SIG-M5 treated with dmso at 0.1 percent for 504 hours (cell line): ENCODE results near the gene GMCL1.
"Not testable (repeated sequence)": the region's sequence is repeated elsewhere in the genome, so short reads cannot be mapped to it uniquely, and the experiment has no call there.

ENCODE experiments used
- DNase-seq: peaks from one replicate; lab custom pipeline; 2025; ENCODE audit not compliant: unreplicated experiment; lab: John Stamatoyannopoulos, UW

The GMCL1 gene, protein sequence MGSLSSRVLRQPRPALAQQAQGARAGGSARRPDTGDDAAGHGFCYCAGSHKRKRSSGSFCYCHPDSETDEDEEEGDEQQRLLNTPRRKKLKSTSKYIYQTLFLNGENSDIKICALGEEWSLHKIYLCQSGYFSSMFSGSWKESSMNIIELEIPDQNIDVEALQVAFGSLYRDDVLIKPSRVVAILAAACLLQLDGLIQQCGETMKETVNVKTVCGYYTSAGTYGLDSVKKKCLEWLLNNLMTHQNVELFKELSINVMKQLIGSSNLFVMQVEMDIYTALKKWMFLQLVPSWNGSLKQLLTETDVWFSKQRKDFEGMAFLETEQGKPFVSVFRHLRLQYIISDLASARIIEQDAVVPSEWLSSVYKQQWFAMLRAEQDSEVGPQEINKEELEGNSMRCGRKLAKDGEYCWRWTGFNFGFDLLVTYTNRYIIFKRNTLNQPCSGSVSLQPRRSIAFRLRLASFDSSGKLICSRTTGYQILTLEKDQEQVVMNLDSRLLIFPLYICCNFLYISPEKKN

DNA sequence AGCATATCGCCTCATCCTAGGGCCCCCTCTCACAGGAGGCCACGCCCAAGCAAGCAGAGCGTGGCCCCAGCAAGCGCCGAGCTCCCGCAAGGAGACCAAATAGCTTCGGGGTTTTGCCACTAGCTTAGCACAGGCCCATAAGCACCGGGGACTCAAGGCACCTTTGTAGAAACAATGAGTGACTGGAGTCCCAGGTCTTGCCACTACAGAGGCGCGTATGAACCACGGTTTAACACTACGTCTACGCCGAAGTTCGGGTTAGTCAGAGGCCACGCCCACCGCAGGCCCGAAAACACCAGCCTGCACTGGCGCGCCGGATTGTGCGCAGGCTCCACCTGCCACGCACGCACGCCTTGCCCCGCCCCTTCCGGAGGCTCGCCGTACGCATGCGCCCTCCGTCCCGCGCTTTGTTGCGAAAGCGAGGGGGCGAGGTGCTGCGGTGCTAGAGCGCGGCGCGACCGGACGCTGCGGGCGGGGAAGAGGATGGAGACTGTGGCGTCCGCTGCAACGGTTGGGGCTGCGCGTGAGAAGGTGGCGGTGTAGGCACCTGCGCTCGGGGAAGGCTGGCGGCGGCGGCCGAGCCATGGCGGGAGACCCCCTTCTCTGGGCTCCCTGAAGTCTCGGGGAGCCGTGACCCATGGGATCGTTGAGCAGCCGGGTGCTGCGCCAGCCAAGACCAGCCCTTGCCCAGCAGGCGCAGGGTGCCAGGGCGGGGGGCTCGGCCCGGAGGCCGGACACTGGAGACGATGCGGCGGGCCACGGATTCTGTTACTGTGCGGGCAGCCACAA is at the start of gene GMCL1:
GMCL1 (plus strand) TSS at position 405 of the 789 bp plus-strand sequence; CDS start at position 638, 233 bp downstream.
- peak; percentile 93 for DNase-seq

DNA sequence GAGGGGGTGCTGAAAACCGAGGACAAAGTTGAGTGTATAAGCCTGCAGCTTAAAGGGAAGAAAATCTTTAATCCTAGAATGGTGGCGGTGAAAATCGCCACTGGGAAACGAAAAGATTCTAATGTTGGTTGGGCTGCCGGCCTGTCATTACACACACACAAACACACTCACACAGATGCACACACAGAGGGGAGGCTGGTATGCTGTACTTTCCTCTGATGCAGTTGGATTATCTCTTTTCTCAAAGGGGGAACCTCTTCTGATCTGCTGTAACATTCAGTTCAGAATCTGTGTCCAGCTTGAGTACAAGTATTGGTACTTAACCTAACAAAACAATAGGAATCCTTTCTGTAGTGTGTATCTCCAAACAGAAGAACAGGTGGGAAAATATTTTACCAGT is 48.5 kb upstream of the GMCL1 start:
- no peak for DNase-seq

DNA sequence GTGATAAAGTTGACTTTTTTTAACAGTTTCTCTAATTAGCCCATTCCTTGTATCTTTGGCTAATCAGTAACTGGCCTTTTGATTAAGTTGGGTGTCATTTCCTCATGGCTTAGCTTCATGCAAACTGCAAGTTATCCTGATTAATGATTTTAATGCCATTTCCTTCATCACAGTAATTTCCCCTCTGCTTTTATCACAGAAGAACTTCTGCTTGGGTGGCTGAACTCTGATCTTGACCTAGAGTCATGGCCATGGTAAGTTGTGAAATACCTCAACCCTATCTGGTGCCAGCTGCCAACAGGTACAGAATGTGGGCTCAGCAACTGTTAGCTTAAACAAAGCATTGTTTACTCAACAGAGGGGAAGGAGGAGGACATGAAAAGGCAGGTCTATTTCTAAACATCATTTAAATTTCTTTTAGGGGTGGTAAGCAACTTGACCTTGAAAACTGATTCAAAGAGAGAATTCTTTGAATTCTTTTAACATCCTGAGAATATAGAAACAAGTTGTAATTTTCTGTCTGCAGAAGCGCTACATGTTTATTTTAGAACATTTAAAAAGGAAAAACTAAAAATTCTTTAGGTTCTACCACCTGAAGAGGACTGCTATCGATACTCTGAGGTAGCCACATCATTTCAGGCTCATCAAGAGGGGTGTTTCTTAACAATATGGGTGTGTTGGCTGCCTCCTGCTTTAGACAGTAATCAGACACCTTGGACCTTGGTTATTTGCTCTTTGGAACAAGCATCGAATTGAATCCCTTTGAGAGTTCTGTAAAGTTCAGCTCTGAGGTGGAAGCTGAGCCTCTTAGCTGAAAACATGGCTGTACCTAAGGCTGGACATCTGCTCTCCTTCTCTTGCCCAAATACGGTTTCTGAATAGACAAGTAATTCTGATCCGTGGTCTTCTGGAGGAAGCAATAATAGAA is 47.9 kb upstream of the GMCL1 start:
- no peak for DNase-seq

DNA sequence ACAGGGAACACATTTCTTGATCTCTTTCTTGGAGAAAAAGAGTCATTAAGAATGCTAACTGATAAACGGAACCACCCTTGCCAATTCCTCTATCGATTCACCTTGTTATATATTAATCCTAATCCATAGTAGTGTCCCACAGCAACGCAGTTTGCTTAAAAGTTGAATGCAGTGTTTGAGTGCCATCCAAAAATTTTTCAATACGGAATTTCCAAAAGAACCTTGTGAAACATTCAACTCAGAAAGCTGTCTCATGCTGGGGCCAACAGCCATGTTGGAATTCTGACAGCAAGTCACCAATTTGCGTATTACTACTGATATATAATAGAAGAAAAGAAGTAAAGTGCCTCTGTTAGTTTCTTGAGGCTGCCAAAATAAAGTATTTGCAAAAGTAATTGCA is 45.2 kb upstream of the GMCL1 start:
- no peak for DNase-seq

DNA sequence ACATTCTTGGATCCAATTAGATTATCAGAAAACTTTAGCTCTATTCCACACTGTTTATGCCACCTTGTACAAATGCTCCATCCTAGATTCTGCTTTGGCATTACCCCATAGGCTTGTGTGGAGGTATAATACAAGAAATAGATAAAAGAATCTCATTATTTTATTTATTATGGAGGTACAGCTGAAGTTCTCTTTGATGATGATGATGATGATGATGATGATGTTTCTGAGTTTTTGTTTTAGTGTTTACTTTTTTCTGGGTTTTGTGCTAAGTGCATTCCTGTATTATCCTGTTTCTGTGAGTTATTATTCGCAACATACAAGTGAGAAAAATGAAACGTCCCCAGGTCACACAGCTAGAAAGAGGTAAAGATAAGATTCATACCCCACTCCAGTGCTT is 44.1 kb upstream of the GMCL1 start:
- no peak for DNase-seq

DNA sequence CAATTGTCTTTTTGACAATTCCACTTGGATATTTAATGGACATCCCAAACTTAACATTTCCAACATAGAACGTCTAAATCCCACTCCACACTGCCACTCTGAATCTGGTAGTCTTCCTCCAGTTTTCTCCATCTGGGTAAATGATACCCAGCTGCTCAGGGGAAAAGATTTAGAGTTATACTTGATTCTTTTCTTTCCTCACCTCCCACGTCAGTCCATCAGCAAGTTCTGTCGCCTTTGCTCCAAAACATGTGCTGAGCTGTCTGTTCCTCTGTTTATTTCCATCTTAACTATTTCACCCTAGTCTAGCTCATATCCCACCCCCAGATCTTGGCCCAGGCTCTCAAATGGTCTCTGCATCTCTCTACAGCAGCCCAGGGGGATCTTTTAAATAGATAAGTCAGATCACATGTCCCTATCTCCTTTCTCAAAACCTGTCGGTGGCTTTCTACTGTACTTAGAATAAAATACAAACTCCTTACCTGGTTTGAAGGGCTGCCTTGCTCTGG is 43.4 kb upstream of the GMCL1 start:
- DNase-seq, result no peak

DNA sequence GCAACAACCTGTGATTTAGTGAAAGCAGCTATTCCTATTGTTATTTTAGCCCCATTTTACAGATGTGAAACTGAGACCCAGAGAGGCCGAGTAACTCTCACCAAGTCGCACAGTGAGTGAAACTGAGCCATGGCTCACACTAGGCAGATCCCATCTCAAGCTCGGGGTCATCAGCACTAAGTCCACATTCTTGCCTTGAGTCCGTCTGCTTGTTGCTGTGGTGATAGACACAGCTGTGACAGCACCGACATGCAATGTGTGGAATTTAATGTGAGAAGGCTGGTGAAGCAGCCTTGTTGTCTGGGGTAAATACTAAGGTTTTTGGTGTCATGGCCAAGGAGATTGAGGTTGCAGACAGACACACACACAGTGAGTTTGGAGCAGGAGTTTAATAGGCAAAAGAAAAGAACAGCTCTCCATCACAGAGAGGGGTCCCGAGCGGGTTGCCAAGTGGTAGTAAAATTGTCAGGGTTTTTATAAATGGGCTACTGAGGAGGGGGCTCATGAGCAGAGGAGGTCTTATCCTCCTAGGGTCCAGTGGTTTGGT is 40.2 kb upstream of the GMCL1 start:
- DNase-seq, result no peak

DNA sequence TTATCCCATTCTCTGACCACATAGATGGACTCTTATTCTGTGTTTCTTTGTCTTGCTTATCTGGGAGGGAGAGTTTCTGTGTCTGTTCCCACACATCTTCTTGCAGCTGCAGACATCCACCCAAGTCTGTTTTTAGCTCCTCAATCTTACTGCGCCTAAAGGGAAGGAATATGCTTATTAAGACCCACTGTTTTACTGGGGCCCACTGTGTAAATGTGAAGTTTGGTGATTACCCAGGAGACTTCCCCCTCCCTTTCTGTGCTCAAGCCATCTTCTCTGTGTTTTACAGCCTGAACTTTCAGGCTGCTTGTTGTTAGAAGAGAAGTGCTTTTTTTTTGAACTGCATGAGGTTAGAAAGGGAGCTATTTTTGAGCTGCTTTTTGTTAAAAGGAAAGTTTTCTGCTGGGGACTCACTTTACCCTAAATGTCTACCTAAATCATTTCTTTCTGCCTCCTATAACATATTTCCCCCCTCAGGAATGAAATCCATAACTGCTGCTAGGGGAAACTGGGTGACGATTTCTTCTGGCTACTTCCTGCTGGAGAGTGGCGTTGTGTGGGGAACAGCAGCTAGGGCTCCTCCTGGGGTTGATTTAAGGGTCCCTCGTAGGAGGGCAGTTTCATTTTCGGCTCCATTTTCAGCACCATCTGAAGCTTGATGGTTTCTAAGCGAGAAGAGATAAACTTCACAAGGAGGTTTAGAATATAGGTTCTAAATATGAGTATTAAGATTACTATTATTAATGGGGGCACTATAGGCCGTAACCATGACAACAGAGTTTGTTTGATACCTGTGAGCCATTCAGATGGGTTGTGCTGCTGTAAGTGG is 39.5 kb upstream of the GMCL1 start:
- DNase-seq, result no peak

DNA sequence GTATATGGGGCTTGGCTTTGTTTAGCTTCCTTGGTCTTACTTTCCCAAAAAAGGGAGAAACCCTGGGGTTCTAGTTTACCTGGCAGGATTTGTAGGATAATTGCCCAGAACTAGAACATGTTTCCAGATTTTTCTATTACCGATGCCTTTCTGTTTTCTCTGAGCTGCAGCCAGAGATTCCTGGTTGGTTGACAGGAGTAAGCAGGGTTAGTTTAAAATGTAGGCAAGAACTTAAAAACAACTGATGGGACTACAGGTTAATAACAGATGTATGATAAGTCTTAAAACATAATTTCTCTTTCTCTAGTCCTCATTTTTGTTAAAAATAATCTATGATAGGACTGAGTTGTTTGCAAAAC is 38.9 kb upstream of the GMCL1 start:
- DNase-seq, result no peak

DNA sequence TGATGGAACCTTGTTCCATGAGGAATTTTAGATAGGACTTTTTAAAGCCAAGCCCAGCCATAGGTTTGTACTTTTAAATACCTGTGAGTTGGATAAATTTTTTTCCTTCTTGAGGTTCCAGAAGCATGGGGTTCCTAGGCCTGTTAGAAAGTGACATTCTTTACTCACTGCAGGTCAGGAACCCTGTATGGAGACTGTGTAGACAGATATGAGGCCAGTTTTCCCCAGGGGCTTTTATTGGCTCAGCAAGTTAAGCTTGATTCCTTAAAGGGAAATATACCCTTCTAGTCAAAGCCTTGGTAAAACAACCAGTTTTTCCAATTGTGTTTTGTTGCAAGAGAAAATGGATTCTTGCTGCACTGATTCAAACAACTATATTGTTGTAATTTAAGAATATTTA is 38.4 kb upstream of the GMCL1 start:
- no peak for DNase-seq

DNA sequence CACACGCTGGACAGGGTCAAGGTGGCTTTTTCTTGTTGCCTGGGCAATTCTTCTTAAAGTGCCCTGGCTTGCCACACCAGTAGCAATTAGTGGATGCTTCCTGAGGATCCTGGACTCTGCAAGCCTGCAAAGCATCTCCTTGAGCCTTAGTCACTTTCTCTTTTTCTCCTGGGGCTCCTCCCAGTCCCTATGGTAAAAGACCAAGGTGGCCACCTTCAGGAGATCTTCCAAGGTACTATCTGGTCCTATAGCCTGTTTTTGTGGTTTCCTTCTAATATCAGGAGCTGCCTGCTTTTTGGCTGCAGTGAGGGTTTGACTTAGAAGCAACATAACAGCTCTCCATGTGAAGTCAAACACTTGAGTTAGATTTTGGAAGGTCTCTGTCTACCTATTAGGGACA is 33.3 kb upstream of the GMCL1 start:
- no peak for DNase-seq

DNA sequence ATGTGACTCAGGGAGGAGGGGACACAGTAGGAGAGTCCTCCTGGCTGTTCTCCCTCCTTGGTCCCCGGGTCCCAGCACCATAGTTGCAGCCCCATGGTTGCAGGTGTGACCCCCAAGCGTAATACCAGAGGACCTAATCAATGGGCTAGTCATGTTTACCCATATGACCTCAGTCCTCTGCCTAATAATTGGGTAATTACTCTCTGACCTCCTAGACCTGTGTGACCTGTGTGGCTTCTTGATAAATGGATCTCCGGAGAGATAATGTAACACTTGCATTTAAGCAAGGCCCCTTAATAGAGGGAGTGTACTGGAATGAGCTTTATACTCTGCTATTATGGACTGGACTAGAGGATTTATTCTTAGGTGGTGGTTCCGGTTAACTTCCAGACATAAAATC is 32.2 kb upstream of the GMCL1 start:
- DNase-seq, result no peak

DNA sequence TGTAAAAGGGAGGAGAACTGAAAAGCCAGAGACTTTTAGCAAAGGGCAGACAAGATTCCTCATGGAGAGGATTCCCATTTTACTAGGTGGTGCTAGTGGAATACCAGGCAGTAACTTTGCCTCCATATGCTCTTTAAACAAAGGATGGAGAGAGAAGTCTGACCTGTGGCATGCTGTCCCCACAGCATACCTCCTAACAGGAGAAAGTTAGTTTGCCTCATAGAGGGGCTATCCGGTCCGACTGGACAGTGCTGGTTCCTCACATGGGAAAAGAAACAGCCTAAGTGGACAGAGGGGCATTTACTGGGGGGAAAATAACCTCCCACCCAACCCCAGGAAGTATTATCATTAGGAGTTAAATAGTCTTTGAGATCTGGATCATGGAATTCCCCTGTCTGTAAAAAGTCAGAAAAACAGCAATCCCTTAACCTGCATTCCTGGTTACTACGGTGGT is 31.6 kb upstream of the GMCL1 start:
- DNase-seq, result no peak

DNA sequence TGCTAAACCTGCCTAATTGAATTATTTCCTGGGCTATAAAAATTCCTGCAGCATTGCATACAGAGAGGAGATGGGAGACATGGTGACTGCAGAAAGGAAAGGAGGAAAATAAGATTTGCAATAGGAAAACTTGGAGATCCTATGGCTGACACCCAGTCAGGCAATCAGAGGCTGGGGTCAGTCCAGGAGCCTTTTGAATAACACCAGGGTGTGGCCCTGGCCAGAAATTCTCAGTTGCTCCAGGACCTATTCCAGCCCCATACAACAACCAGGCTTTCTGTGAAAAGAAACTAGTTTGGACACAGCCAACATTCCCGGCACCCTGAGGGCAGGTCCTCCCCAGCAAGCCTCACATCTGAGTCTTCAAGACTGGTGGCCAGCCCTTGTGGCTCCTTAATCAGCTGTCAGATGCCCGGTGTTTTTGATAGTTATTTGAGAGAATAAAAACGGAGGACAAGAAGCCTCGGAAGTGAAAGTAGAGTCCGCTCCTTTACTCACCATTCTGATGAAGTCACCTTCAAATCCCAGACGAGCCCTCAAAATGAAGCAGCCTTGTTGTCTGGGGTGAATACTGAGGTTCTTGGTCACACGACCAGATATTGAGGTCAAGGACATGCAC is 31.1 kb upstream of the GMCL1 start:
- DNase-seq, result no peak

DNA sequence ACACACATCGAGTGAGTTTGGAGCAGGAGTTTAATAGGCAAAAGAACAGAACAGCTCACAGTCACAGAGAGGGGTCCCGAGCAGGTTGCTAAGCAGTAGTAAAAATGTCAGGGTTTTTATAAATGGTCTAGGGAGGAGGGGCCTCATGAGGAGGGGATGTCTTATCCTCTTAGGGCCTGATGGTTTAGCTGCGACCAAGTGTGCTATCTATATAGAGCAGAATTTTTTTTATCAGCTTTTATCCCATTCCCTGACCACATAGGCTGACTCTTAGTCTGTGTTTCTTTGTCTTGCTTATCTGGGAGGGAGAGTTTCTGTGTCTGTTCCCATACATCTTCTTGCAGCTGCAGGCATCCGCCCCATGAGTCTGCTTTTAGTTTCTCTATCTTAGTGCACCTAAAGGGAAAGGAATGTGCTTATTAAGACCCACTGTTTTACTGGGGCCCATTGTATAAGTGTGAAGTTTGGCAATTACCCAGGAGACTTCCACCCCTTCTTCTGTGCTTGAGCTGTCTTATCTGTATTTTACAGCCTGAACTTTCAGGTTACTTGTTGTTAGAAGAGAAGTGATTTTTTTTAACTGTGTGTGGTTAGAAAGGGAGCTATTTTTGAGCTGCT is 30.4 kb upstream of the GMCL1 start:
- no peak for DNase-seq

DNA sequence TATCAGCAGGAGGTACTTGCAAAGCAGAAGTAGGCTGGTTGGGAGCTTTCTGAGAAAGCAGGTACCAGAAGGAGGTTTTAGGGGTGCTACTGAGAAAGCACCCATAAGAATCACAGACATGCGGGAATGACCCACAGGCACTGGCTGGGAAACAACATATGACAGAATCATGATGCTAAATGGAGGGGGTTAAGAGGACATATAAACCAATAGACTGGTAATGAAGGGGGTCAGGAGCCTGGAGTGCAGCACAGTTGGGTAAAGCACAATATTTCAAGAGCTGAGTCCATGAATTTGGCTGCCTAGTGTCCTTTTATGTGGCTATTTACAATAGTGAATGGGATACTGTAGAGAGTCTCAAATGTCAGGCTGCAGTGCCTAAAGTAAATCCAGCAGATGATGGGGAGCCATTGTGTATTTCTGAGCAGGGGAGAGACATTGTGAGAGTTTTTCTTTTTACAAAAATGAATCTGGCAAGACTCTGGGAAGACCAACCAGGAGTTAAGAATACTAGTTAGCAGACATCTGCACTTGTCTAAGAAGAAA is 27.6 kb upstream of the GMCL1 start:
- DNase-seq, result no peak

DNA sequence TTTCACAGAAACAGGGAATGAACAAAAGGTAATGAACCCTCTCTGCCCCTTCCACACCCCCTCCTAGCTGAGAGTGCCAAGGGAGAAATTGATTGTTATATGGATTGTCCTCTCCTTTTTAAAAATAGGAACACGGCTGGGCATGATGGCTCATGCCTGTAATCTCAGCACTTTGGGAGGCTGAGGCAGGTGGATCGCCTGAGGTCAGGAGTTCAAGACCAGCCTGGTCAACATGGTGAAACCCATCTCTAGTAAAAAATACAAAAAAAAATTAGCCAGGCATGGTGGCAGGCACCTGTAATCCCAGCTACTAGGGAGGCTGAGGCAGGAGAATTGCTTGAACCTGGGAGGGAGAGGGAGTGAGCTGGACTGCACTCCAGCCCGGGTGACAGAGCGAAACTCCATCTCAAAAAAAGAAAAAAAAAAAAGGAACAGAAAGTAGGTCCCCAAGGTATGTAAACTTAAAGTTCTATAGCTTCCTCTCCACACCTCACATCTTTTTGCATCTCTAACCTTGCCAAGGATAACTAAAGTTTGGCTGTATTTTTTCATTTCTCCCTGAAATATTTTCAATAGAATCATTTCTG is 26.6 kb upstream of the GMCL1 start:
- not testable (repeated sequence) for DNase-seq

DNA sequence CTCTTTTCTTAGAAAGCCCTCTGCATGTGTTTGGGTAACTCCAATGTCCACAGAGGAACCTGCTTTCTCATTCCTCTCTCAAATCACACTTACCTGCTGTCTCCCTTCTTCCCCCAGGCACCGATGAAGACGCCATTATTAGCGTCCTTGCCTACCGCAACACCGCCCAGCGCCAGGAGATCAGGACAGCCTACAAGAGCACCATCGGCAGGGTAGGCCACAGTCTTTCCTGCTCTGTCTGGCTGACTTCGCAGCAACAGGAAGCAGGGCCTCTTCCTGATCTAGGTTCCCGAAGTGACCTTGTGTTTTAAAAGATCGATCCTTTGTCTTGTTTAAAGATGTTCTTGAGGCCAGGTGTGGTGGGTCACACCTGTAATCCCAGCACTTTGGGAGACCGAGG is 25.0 kb upstream of the GMCL1 start:
- DNase-seq, result no peak
